Mesothelial cell of epicardium (in vitro differentiated cells): ENCODE measurements around the gene PARP8. TPM values are rescaled to one million over a fixed set of nuclear protein-coding genes. Genes with fewer than 3 reads are reported as not detected.

Experiments used
- DNase-seq, 2 experiments: peaks; one replicate each; pipeline ENCODE4 v3.0.0; 2021; ENCODE audit warnings: low spot score in 2 of 2; ENCODE audit not compliant: unreplicated experiment in 2 of 2
- H3K27ac Mint-ChIP-seq: 2 replicates; pipeline ENCODE4 v1.8.0; 2021; ENCODE audit warnings: mixed read lengths
- H3K27me3 Mint-ChIP-seq: 2 replicates; pipeline ENCODE4 v1.8.0; 2021; ENCODE audit warnings: low read depth, mixed read lengths
- H3K36me3 Mint-ChIP-seq: 2 replicates; pipeline ENCODE4 v1.8.0; 2021; ENCODE audit warnings: mixed read lengths
- H3K4me1 Mint-ChIP-seq: 2 replicates; pipeline ENCODE4 v1.8.0; 2021; ENCODE audit warnings: mixed read lengths
- H3K4me3 Mint-ChIP-seq: 2 replicates; pipeline ENCODE4 v1.8.0; 2021; ENCODE audit warnings: mild to moderate bottlenecking, moderate library complexity, mixed read lengths
- H3K9me3 Mint-ChIP-seq: 2 replicates; pipeline ENCODE4 v1.8.0; 2021; ENCODE audit warnings: mixed read lengths
- total RNA-seq: library from RNA; stranded (reverse); gene quantifications from 3 replicates; pipeline ENCODE4 v1.2.1, GENCODE V29; 2021
- TF ChIP-seq, protein P1 (sequence below): fragments of 200-600 bp; sonication (generic); IDR thresholded peaks from one replicate; pipeline ENCODE4 v1.5.0; 2021; ENCODE audit warnings: antibody characterized with exemption; ENCODE audit not compliant: unreplicated experiment

The PARP8 gene
- total RNA-seq, 1 donor from 2014 or later, result 27.5 TPM

DNA sequence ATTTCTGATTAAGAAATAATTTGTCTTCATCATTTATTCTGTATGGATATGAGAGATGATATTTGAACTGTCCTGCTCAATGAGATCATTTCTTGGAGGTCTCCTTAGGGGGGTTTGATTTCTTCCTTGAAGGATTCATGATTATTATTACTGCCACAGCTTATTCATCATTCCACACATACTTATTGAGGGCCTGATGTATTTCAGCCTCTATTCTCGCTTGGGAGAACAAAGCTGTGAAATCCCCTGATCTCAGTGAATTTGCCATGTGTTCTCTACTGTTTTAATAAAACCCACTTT, 36.9 kb downstream of the PARP8 start:
- no peaks in the 10 kb centered on the region for H3K9me3 Mint-ChIP-seq
- H3K4me1 Mint-ChIP-seq, result peaks cover 5% of the 10 kb centered on the region
- no peak for DNase-seq
- TF ChIP-seq, protein P1, sequence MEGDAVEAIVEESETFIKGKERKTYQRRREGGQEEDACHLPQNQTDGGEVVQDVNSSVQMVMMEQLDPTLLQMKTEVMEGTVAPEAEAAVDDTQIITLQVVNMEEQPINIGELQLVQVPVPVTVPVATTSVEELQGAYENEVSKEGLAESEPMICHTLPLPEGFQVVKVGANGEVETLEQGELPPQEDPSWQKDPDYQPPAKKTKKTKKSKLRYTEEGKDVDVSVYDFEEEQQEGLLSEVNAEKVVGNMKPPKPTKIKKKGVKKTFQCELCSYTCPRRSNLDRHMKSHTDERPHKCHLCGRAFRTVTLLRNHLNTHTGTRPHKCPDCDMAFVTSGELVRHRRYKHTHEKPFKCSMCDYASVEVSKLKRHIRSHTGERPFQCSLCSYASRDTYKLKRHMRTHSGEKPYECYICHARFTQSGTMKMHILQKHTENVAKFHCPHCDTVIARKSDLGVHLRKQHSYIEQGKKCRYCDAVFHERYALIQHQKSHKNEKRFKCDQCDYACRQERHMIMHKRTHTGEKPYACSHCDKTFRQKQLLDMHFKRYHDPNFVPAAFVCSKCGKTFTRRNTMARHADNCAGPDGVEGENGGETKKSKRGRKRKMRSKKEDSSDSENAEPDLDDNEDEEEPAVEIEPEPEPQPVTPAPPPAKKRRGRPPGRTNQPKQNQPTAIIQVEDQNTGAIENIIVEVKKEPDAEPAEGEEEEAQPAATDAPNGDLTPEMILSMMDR, result no peak
- H3K4me3 Mint-ChIP-seq, result no peak overlapping the region
- H3K27me3 Mint-ChIP-seq, result no peaks in the 10 kb centered on the region
- H3K27ac Mint-ChIP-seq, result no peak overlapping the region
- no peaks in the 10 kb centered on the region for H3K36me3 Mint-ChIP-seq

DNA sequence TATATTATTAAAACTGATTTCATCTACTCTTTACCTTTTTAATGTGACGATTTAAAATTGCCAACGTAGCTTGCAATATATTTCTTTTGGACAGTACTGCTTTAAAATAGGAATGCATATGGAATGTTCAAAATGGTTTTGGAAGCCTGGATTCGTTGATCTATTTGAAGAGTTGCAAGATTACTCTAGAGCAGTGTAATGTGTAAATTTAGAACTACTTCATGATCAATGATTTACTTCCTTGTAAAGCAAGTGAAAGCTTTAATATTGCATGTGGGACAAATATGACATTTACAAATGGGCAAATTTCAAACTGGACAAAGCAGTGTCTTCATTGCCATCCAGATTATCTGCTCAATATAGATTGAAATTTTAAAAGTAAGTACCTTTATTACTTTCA, 38.3 kb downstream of the PARP8 start:
- no peak for DNase-seq
- peaks cover 9% of the 10 kb centered on the region for H3K4me1 Mint-ChIP-seq
- no peaks in the 10 kb centered on the region for H3K36me3 Mint-ChIP-seq
- H3K27ac Mint-ChIP-seq, result no peak overlapping the region
- H3K27me3 Mint-ChIP-seq, result no peaks in the 10 kb centered on the region
- TF ChIP-seq, protein P1, result no peak
- H3K9me3 Mint-ChIP-seq, result no peaks in the 10 kb centered on the region
- H3K4me3 Mint-ChIP-seq, result no peak overlapping the region

DNA sequence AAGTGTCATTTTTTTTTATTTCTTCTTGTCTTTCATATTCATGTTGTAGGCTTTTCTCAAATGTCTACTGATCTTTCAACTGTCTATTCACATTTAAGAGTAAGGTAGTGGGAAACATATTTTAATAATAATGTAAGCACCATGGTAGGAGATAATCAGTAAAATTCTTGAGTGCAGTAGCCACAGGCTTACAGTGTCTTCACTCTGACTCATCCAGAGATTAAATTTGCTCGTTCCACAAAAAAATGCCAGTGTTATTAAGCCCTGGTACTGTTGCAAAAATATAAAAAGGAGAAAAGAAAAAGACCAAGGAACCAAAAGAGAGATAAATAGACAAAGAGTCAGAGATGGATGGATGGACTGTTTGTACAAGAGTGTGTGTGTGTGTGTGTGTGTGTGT, 43.0 kb downstream of the PARP8 start:
- Mint-ChIP-seq H3K36me3 (no peaks in the 10 kb centered on the region), H3K4me1 (peaks cover 21% of the 10 kb centered on the region), H3K27ac (peak overlapping the region; percentile 50), H3K27me3 (no peaks in the 10 kb centered on the region), H3K4me3 (no peak overlapping the region), H3K9me3 (no peaks in the 10 kb centered on the region)
- no peak for DNase-seq
- TF ChIP-seq, protein P1, result no peak

DNA sequence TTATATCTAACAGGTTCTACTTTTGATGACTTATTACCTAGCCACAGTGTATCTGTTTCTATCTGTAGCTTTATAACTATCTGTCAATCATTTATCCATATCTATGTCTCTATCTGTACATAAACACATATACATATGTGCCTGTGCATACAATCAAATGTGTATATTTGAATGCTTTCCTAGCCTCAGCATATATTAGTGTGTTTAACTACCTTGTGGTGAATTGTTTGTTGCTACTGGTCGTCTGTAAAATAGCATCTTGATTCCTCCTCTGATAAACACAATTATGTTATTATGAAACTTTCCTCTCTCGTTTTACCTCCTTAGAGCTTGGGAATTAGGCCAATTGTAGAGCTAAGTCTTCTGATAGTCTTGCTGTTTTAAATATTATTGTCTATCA, 44.4 kb downstream of the PARP8 start:
- H3K27ac Mint-ChIP-seq, result no peak overlapping the region
- H3K36me3 Mint-ChIP-seq, result no peaks in the 10 kb centered on the region
- H3K4me3 Mint-ChIP-seq, result no peak overlapping the region
- H3K9me3 Mint-ChIP-seq, result no peaks in the 10 kb centered on the region
- TF ChIP-seq, protein P1, result no peak
- no peaks in the 10 kb centered on the region for H3K27me3 Mint-ChIP-seq
- no peak for DNase-seq
- H3K4me1 Mint-ChIP-seq, result peaks cover 21% of the 10 kb centered on the region

DNA sequence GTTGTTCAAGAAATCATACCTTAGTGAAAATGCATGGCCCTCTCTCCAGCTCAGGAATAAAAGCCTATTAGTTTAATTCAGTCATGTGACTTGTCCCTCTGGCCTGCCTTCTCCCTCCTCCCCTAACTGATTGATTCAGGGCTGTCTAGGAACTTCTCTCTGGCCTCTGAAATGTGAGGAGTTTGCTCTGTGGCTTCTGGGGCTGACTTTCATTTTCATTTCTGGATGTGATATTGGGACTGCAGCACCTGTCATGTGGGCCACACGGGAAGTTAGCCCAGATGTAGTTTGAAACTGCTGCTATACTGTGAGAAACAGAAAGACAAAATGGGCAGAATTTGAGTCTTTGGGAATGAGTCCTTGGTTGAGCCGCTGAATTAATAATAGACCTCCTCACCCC, 44.8 kb downstream of the PARP8 start:
- Mint-ChIP-seq H3K4me1 (peaks cover 21% of the 10 kb centered on the region), H3K27ac (no peak overlapping the region), H3K27me3 (no peaks in the 10 kb centered on the region), H3K9me3 (no peaks in the 10 kb centered on the region), H3K4me3 (no peak overlapping the region), H3K36me3 (no peaks in the 10 kb centered on the region)
- TF ChIP-seq, protein P1, result no peak
- no peak for DNase-seq

DNA sequence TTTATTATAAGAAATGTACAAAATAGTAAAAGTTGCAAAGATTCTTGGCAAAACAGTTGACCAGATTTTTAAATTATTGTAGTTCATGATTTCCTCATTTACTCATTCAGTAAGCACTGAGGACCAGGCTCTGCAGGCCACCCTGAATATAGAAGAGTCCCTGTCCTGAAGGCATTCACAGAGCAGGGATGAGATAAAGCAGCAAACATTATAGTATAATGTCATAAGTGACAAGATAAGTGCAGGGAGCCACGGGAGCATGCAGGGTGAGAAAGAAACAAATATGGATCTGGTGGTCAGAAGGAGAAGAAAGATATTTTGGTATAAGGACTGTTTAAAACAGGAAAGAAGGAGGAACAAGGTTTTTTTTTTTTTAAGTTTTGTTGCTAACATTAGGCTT, 46.0 kb downstream of the PARP8 start:
- Mint-ChIP-seq H3K4me1 (peaks cover 21% of the 10 kb centered on the region), H3K36me3 (no peaks in the 10 kb centered on the region), H3K4me3 (no peak overlapping the region), H3K27me3 (no peaks in the 10 kb centered on the region), H3K27ac (no peak overlapping the region), H3K9me3 (no peaks in the 10 kb centered on the region)
- TF ChIP-seq, protein P1, result no peak
- no peak for DNase-seq
